A549 (cell line): ENCODE measurements around the gene ZIC1. TPM values are rescaled to one million over a fixed set of nuclear protein-coding genes. Genes with fewer than 3 reads are reported as not detected.

Source experiments
- ATAC-seq, 2 experiments: fragments of 200-7000 bp in 1 of 2; fragments of >200 bp in 1 of 2; cut with Nextera tagmentation in 1 of 2; cut with Tn5 transposase in 1 of 2; 3 replicates each; pipeline versions ENCODE4 v1.8.0 to v1.9.1; 2018 to 2020; ENCODE audit warnings: mild to moderate bottlenecking in 1 of 2, moderate library complexity in 1 of 2
- CTCF ChIA-PET: fragments of 300-600 bp; sonication (Branson Sonifier 250); formaldehyde crosslinking; extraction: SDS; loops from one replicate; lab custom pipeline; 2021; ENCODE audit warnings: antibody characterized with exemption, inconsistent platforms; lab: Yijun Ruan, JAX
- POLR2A ChIA-PET: fragments of 350-600 bp; formaldehyde crosslinking; extraction: SDS; loops from one replicate; lab custom pipeline; 2021; ENCODE audit warnings: antibody characterized with exemption, inconsistent platforms; lab: Yijun Ruan, JAX
- DNase-seq, 2 experiments: peaks; one replicate each; pipeline versions ENCODE4 v3.0.0 to v3.0.0-alpha.2; 2011 to 2016; ENCODE audit warnings: low read depth in 1 of 2, low spot score in 1 of 2
- FAIRE-seq: peaks from 2 replicates; lab custom pipeline; 2011; peaks lifted over from hg19 to GRCh38; lab: Jason Lieb, UNC
- H3K27ac ChIP-seq, 2 experiments: fragments of >200 bp; sonication (Bioruptor Twin); formaldehyde crosslinking; 3 replicates each; pipeline ENCODE4 v1.5.1; 2016 to 2017
- H3K4me1 ChIP-seq: fragments of >200 bp; sonication (Bioruptor Twin); formaldehyde crosslinking; 3 replicates; pipeline ENCODE4 v1.6.1; 2016
- H3K4me2 ChIP-seq: fragments of >200 bp; sonication (Bioruptor Twin); formaldehyde crosslinking; 3 replicates; pipeline ENCODE4 v1.6.1; 2016
- H3K4me3 ChIP-seq: fragments of >200 bp; sonication (Bioruptor Twin); formaldehyde crosslinking; 3 replicates; pipeline ENCODE4 v1.5.1; 2016
- H3K9me3 ChIP-seq: fragments of >200 bp; sonication (Bioruptor Twin); formaldehyde crosslinking; 3 replicates; pipeline ENCODE4 v1.6.1; 2016
- CBX2 ChIP-seq: fragments of 200-600 bp; sonication (generic); IDR thresholded peaks from 2 replicates; pipeline ENCODE4 v1.6.1; 2016; ENCODE audit warnings: low read depth, mild to moderate bottlenecking, borderline replicate concordance
- CEBPB ChIP-seq, 2 experiments: fragments of >200 bp in 1 of 2; sonication (Bioruptor Twin) in 1 of 2; formaldehyde crosslinking in 1 of 2; IDR thresholded peaks; 2 replicates each; pipeline ENCODE4 v1.6.1; 2012 to 2016
- CHD2 ChIP-seq: fragments of 150-350 bp; IDR thresholded peaks from 2 replicates; pipeline ENCODE4 v1.6.1; 2014; ENCODE audit warnings: low read length; ENCODE audit not compliant: partially characterized antibody
- CHD4 ChIP-seq: fragments of 200-600 bp; sonication (generic); IDR thresholded peaks from 2 replicates; pipeline ENCODE4 v1.6.1; 2016; ENCODE audit warnings: antibody characterized with exemption, mild to moderate bottlenecking, borderline replicate concordance
- GATA3 ChIP-seq: IDR thresholded peaks from 2 replicates; pipeline ENCODE4 v1.6.1; 2012; ENCODE audit warnings: borderline replicate concordance
- HDAC2 ChIP-seq: fragments of 200-600 bp; sonication (generic); IDR thresholded peaks from 2 replicates; pipeline ENCODE4 v1.6.1; 2016
- HEYL ChIP-seq: fragments of 250-450 bp; sonication (Bioruptor Pico); IDR thresholded peaks from 2 replicates; pipeline ENCODE4 v1.8.0; 2021; ENCODE audit warnings: mild to moderate bottlenecking, moderate library complexity
- HOXA7 ChIP-seq: fragments of 250-450 bp; sonication (Bioruptor Pico); IDR thresholded peaks from 2 replicates; pipeline ENCODE4 v1.5.0; 2020; ENCODE audit warnings: mild to moderate bottlenecking, moderate library complexity
- JUN ChIP-seq, 2 experiments: fragments of >200 bp; sonication (Bioruptor Twin); formaldehyde crosslinking; IDR thresholded peaks; 2 replicates in 1 of 2; 3 replicates in 1 of 2; pipeline ENCODE4 v1.6.1; 2016 to 2017
- KDM1A ChIP-seq: fragments of 200-600 bp; sonication (generic); IDR thresholded peaks from 2 replicates; pipeline ENCODE4 v1.6.1; 2016; ENCODE audit warnings: low read depth, mild to moderate bottlenecking
- MAFK ChIP-seq: fragments of 450-650 bp; IDR thresholded peaks from 2 replicates; pipeline ENCODE4 v1.6.1; 2014; ENCODE audit not compliant: partially characterized antibody
- MYC ChIP-seq: IDR thresholded peaks from 2 replicates; pipeline ENCODE4 v1.6.1; 2012; ENCODE audit warnings: mild to moderate bottlenecking, inconsistent platforms, low read length, improper control_type of control experiment, borderline replicate concordance
- NR3C1 ChIP-seq: fragments of >200 bp; sonication (Bioruptor Twin); formaldehyde crosslinking; IDR thresholded peaks from 3 replicates; pipeline ENCODE4 v1.6.1; 2017
- PHF8 ChIP-seq: fragments of 200-600 bp; sonication (generic); IDR thresholded peaks from 2 replicates; pipeline ENCODE4 v1.6.1; 2016; ENCODE audit warnings: low read depth, mild to moderate bottlenecking, antibody characterized with exemption, moderate library complexity, borderline replicate concordance
- POLR2A ChIP-seq: IDR thresholded peaks from 2 replicates; pipeline ENCODE4 v1.6.1; 2012; ENCODE audit warnings: mild to moderate bottlenecking, low read length
- POLR2AphosphoS2 ChIP-seq: conservative IDR thresholded peaks from 2 replicates; pipeline ENCODE4 v1.6.1; 2012; ENCODE audit warnings: low read length, improper control_type of control experiment, inconsistent platforms
- RARB ChIP-seq: fragments of 250-450 bp; sonication (Bioruptor Pico); IDR thresholded peaks from 2 replicates; pipeline ENCODE4 v1.8.0; 2021; ENCODE audit warnings: mild to moderate bottlenecking, moderate library complexity
- RNF2 ChIP-seq: fragments of 200-600 bp; sonication (generic); IDR thresholded peaks from 2 replicates; pipeline ENCODE4 v1.6.1; 2016; ENCODE audit warnings: low read depth, mild to moderate bottlenecking, antibody characterized with exemption, moderate library complexity, borderline replicate concordance
- SMC3 ChIP-seq: fragments of >200 bp; sonication (Bioruptor Twin); formaldehyde crosslinking; IDR thresholded peaks from 3 replicates; pipeline ENCODE4 v1.6.1; 2018; ENCODE audit warnings: inconsistent platforms
- SREBF2 ChIP-seq: fragments of 450-650 bp; IDR thresholded peaks from 2 replicates; pipeline ENCODE4 v1.6.1; 2014; ENCODE audit warnings: mild to moderate bottlenecking, moderate library complexity
- USF2 ChIP-seq: fragments of 450-650 bp; IDR thresholded peaks from 2 replicates; pipeline ENCODE4 v1.6.1; 2014; ENCODE audit warnings: antibody characterized with exemption
- ZC3H11A ChIP-seq: fragments of 450-650 bp; IDR thresholded peaks from 2 replicates; pipeline ENCODE4 v1.6.1; 2014; ENCODE audit warnings: antibody characterized with exemption, mild to moderate bottlenecking
- ZSCAN20 ChIP-seq: fragments of 250-450 bp; sonication (Bioruptor Pico); IDR thresholded peaks from 2 replicates; pipeline ENCODE4 v1.8.0; 2022; ENCODE audit warnings: mild to moderate bottlenecking, moderate library complexity
- WGBS: methylation state at CpG from one replicate; pipeline ENCODE4 v1.1.6; 2017; ENCODE audit errors: missing lambda C conversion rate; 5-methylcytosine and 5-hydroxymethylcytosine counted together
- polyA plus RNA-seq, 4 experiments: library from polyadenylated mRNA; depleted of rRNA in 3 of 4; stranded (reverse); fragments of >200 nt; fragmentation: RNase III in 1 of 4; extraction: RNeasy Plus Mini Kit Qiagen cat#74134 plus additional on column Dnase treatment in 1 of 4; gene quantifications; 2 replicates in 3 of 4; 3 replicates in 1 of 4; pipeline ENCODE4 v1.2.3, GENCODE V29; 2011 to 2017
- TF ChIP-seq, protein P1 (sequence below): fragments of >200 bp; sonication (Bioruptor Twin); formaldehyde crosslinking; IDR thresholded peaks from 3 replicates; pipeline ENCODE4 v1.6.1; 2016

The ZIC1 gene
- polyA plus RNA-seq, 2 of the 4 experiments (the other 2 are of a cell fraction), result 0.01 TPM; not detected in 1

DNA sequence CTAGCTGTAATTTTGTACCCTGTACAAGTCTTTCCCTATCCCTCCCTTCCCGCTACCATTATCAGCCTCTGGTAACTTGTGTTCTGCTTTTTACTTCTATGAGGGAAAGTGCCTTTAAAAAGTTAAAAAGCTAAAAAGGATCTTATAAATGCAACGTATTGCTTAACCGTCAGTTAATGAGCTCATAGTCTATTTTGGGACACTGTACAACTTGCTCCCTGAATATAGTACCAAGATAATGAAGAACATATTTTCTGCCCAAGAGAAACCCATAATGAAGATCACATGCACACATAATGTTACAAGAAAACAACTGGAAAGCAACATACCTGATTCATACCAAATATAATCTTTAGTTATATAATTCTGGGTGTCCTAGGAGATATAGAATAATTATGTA, 22.6 kb downstream of the ZIC1 start (continued):
- no peak for TF ChIP-seq MAFK
- TF ChIP-seq, all 56 proteins: peak for 0

DNA sequence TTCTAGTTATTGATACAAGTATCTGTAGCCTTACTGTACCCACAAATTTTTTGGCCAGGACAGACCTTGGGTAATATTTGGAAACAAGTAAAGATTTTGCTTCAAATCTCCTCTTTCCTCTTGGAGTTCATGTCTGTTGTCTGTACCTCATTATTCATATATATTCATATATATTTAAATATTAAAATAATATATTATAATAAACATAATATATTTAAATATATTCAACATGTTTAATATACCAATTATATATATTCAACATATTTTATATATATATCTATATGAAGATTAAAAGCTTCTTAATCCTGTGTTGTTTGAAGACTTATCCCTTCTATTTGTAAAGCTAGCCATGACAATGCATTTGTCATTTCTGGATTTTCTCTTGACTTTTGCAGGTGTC, 38.1 kb downstream of the ZIC1 start:
- ChIA-PET CTCF (no interaction called here), POLR2A (no interaction called here)
- FAIRE-seq, result no peak
- no peak for ATAC-seq
- Histone ChIP-seq H3K4me2 (no peak overlapping the region), H3K4me3 (no peak overlapping the region), H3K9me3 (no peaks in the 10 kb centered on the region), H3K27ac (no peak overlapping the region), H3K4me1 (no peaks in the 10 kb centered on the region)
- no peak for DNase-seq
- TF ChIP-seq POLR2A (no peak), GATA3 (no peak), NR3C1 (no peak), PHF8 (no peak), MYC (no peak), ZSCAN20 (CRISPR knock-in tag) (no peak), JUN (IDR thresholded peaks at IDR 0.05) (no peak), CHD4 (no peak), HOXA7 (CRISPR knock-in tag) (no peak), RARB (CRISPR knock-in tag) (no peak)
- TF ChIP-seq, protein P1, sequence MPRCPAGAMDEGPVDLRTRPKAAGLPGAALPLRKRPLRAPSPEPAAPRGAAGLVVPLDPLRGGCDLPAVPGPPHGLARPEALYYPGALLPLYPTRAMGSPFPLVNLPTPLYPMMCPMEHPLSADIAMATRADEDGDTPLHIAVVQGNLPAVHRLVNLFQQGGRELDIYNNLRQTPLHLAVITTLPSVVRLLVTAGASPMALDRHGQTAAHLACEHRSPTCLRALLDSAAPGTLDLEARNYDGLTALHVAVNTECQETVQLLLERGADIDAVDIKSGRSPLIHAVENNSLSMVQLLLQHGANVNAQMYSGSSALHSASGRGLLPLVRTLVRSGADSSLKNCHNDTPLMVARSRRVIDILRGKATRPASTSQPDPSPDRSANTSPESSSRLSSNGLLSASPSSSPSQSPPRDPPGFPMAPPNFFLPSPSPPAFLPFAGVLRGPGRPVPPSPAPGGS, result no peak

GRCh38 chr3:147449669-147450068, 40.5 kb downstream of the ZIC1 start:
- FAIRE-seq, result no peak
- no peak overlapping the region for H3K27ac ChIP-seq
- ATAC-seq, result no peak
- no peak overlapping the region for H3K4me3 ChIP-seq
- no peak overlapping the region for H3K4me2 ChIP-seq
- TF ChIP-seq PHF8, result no peak
- TF ChIP-seq SMC3, result no peak
- TF ChIP-seq ZC3H11A, result no peak
- no peak for TF ChIP-seq CHD2
- no peak for TF ChIP-seq CEBPB (IDR thresholded peaks at IDR 0.05)
- TF ChIP-seq HEYL (CRISPR knock-in tag), result no peak
- no peak for TF ChIP-seq MAFK
- no peak for TF ChIP-seq HOXA7 (CRISPR knock-in tag)
- TF ChIP-seq RNF2, result no peak
- TF ChIP-seq POLR2AphosphoS2, result no peak
- no peak for TF ChIP-seq KDM1A
- no peak for TF ChIP-seq NR3C1
- no peak for TF ChIP-seq SREBF2
- TF ChIP-seq HDAC2, result no peak
- TF ChIP-seq USF2, result no peak
- TF ChIP-seq, protein P1, result no peak
- TF ChIP-seq CBX2, result no peak
- H3K9me3 ChIP-seq, result no peaks in the 10 kb centered on the region
- H3K4me1 ChIP-seq, result no peaks in the 10 kb centered on the region
- WGBS, result 39% methylated on average over 3 of the region's 3 CpGs
- no peak for DNase-seq
- POLR2A ChIA-PET, result no interaction called here
- CTCF ChIA-PET, result no interaction called here
